DMS153 (cell line): ENCODE results near the gene ZNF217.
"Not testable (repeated sequence)": the region's sequence is repeated elsewhere in the genome, so short reads cannot be mapped to it uniquely, and the experiment has no call there.

Experiments used
- DNase-seq: peaks from one replicate; lab custom pipeline; 2025; lab: John Stamatoyannopoulos, UW

Gene ZNF217

GRCh38 chr20:53593466-53594007 is at the start of gene ZNF217:
Gene ZNF217 (minus strand): TSS chr20:53593839. CDS start chr20:53582826, 11,013 bp downstream.
- DNase-seq, result not testable (repeated sequence)

DNA sequence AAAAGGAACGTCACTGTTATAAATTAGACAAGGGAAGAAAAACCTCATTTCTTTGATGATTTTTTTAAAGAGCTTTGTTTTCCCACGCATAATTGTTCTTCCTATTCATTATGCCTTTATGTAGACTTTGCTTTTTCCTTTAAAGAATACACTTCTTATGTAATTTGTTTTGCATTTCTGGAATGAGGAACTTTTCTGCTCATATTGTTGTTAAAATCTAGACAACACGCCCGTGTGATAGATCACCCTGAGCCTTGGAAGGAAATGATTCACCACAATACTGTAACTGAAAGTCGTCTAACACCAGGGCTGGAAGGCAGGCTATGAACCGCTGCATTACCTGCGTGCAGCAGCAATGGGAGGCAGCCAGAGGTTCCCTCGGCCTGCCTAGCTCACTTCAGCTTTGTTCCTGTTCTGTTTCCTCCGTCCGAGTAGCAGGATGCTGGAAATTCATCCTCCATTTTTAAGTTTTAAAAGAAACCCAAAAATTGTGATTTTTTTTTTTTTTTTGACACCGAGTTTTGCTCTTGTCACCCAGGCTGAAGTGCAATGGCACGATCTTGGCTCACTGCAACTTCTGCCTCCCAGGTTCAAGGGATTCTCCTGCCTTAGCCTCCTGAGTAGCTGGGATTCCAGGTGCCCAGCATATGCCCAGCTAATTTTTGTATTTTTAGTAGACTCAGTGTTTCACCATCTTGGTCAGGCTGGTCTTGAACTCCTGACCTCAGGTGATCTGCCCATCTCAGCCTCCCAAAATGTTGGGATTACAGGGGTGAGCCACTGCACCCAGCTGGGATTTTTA is 49.6 kb upstream of the ZNF217 start:
- no peak for DNase-seq

GRCh38 chr20:53642196-53643030 is 48.8 kb upstream of the ZNF217 start:
- DNase-seq, result peak; percentile 44

GRCh38 chr20:53639647-53640440 is 46.2 kb upstream of the ZNF217 start:
- DNase-seq, result no peak

DNA sequence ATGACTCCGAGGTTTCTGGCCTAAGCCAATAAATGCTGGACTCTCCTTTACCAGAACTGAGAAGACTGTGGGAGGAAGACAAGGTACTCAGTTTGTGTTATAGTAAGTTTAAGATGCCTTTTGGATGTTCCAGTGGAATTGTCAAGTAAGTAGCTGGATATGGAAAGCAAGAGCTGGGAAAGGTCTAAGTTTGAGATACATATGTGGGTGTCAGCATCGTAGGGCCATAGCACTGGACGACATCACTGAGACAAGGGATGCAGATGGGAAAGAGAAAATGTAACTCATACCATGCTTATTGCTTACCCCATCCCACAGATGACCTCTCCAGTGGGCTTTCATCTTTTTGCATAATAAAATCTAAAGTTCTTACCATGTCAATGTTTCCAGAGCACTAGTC is 45.5 kb upstream of the ZNF217 start:
- no peak for DNase-seq

DNA sequence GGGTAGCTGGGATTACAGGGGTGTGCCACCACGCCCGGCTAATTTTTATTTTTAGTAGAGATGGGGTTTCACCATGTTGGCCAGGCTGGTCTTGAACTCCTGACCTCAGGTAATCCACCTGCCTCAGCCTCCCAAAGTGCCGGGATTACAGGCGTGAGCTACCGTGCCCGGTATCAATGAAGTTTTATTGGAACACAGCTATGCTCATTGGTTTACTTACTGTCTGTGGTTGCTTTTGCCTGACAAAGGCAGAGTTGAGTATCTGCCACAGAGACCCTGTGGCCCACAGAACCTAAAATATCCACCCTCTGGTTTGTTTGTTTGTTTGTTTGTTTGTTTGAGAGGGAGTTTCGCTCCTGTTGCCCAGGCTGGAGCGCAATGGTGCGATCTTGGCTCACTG is 43.7 kb upstream of the ZNF217 start:
- not testable (repeated sequence) for DNase-seq

DNA sequence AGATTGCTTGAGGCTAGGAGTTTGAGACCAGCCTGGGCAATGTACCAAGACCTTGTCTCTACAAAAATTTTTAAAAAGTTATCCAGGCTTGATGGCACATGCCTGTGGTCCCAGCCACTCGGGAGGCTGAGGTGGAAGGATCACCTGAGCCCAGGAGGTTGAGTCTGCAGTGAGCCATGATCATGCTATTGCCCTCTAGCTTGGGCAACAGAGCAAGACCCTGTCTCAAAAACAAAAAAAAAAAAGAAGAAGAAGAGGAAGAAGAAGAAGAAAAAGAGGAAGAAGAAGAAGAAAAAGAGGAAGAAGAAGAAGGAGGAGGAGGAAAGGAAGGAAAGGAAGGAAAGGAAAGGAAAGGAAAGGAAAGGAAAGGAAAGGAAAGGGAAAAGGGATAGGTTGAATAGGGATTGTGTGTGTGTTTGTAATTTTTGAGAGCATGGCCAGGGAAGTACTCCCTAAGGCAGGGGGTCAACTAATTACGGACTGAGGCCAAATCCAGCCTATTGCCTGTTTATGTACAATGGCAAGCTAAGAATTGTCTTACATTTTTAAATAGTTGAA is 43.0 kb upstream of the ZNF217 start:
- DNase-seq, result no peak

GRCh38 chr20:53635221-53635620 is 41.6 kb upstream of the ZNF217 start:
- DNase-seq, result no peak

GRCh38 chr20:53631909-53632662 is 38.4 kb upstream of the ZNF217 start:
- no peak for DNase-seq

GRCh38 chr20:53629436-53629835 is 35.8 kb upstream of the ZNF217 start:
- DNase-seq, result no peak

DNA sequence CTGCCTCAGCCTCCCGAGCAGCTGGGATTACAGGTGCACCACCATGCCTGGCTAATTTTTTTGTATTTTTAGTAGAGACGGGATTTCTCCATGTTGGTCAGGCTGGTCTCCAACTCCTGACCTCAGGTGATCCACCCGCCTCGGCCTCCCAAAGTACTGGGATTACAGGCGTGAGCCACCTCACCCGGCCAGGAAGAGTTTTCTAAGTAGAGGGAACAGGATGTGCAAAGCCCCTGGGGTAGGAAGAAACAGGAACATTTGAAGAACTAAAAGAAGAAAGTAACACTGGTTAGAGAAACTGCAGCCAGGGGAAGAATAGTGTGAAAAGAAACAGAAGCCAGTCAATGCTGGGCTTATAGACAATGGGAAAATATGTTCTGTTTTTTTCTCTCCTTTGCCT is 35.1 kb upstream of the ZNF217 start:
- not testable (repeated sequence) for DNase-seq

DNA sequence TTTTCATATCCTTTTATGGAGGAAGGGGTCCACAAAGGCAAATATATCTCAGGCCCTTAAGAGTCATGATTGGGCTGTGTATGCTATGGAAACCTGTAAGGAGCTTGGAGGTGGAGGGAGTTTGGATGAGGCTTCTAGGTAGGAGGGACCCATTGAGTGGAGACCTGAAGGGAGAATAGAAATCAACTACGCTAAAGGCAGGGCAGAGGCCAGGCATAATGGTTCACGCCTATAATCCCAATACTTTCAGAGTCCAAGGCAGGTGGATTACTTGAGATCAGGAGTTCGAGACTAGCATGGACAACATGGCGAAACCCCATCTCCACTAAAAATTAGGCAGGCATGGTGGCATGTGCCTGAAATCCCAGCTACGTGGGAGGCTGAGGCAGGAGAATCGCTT is 34.4 kb upstream of the ZNF217 start:
- no peak for DNase-seq

DNA sequence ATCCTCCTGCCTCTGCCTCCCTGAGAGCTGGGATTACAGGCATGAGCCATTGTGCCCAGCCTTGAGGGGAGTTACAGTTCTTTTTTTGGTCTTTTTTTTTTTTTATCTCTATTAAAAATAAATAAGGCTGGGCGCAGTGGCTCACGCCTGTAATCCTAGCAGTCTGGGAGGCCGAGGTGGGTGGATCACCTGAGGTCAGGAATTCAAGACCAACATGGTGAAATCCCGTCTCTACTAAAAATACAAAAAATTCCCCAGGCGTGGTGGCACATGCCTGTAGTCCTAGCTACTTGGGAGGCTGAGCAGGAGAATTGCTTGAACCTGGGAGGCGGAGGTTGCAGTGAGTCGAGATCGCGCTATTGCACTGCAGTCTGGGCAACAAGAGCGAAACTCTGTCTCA is 33.4 kb upstream of the ZNF217 start:
- DNase-seq, result not testable (repeated sequence)

- DNase-seq, result no peak
Observed at GRCh38 chr20:53626584-53626983, 32.9 kb upstream of the ZNF217 start.

DNA sequence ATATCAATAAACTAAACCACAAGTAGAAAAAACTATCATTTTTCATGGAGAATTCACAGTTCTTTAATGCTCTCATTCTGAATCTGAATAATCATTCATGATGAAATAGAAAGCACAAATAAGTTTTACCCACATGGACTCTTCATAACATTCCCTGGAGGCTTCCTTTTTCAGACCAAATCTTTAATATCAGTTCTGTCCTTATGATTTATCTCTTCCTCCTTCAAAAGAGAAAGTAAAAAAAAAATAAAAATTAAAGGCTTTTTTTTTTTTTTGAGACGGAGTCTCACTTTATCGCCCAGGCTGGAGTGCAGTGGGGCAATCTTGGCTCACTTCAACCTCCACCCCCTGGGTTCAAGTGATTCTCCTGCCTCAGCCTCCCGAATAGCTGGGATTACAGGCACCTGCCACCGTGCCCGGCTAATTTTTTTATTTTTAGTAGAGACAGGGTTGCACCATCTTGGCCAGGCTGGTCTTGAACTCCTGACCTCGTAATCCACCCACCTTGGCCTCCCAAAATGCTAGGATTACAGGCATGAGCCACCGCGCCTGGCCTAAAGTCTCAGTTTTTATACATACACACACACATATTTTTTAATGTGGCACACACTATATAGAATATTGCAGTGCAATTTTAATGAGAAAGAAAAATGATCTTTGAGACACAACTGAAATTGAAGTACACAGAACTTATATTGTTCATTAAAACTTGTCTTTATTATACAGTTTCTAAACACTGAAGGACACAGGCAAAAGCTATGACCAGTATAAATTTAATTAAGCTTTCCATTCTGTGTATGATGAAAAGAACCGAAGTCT is 31.9 kb upstream of the ZNF217 start:
- no peak for DNase-seq

- DNase-seq, result not testable (repeated sequence)
Observed at GRCh38 chr20:53624927-53625250, 31.2 kb upstream of the ZNF217 start.

GRCh38 chr20:53623454-53624211 is 30.0 kb upstream of the ZNF217 start:
- no peak for DNase-seq

DNA sequence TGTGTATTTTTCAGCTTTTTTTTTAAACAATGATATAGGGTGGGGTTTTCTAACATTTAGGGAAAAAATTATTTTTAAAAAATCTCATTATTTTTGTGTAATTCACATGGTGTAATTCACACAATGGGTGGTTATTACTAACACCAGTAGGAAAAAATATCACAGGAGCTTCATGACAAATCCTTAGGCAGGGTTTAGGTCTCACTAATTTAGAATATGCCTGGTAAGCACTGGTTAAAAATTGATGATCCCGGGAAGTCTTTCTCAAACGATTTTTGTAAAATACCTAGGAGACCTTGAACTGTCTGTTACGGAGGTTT is 29.5 kb upstream of the ZNF217 start:
- DNase-seq, result no peak

DNA sequence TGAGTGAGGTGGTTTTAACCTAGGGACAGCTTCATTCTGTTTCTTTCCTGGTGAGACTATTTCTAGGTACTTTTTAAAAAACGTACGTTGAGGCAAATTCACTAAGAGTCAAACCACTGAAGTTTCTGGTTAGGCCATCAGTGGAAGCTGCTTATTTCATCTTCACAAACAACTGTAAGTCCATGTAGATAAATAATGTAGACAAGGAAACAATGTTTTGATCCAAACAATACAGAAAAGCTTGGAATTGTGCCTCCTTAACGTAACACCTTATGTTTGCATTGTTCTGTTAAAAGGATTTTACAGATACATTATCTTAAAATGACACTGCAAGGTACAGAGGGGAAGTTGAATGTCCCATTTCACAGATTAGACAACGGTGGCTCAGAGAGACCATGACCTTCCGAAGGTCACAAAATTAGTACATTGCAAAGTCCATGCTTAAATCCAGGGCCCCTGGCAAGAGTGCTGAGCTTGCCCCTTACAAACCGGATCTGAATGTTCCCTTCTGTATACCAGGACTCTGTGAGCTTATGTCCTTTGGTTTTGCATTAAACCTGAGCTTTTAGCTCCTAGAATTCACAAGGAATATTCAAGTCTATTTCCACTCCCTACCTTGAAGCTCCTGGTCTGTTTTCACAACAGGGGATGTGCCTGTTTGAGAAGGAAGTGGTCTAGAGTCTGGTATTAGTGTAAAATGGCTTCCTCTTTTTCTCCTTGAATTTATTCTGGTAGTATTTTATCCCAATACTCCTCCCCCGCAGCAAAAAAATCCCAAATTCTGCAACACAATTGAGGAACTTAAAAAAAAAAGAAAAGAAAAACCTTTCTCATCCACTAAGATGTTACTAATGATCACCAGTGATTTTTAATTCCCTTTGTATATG is 28.9 kb upstream of the ZNF217 start:
- no peak for DNase-seq
